Erythroblast (primary cell): ENCODE data around the gene WTAP.

ENCODE experiments used
- GATA1 ChIP-seq: IDR thresholded peaks from 2 replicates; pipeline ENCODE4 v1.6.1; 2011; ENCODE audit warnings: low read depth, mild to moderate bottlenecking, control low read depth, low read length, moderate library complexity
- POLR2A ChIP-seq: IDR thresholded peaks from 2 replicates; pipeline ENCODE4 v1.6.1; 2011; ENCODE audit warnings: mild to moderate bottlenecking, low read length

DNA sequence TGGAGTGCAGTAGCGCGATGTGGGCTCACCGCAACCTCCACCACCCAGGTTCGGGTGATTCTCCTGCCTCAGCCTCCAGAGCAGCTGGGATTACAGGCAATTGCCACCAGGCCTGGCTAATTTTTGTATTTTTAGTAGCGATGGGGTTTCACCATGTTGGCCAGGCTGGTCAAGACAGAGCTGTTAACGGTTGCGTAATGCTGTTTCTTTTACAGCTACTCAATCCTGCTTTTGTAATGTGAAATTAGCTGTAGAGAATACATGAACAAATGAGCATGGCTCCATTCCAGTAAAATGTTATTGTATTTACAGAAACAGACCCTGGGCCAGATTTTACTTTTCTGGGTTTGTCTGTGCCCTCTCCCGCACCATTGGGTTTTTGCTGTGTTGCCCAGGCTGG lies 74.6 kb downstream of the WTAP start:
- TF ChIP-seq POLR2A (no peak), GATA1 (no peak)
